Measurements from ENCODE around the gene SLC10A2.

GRCh38 chr13:103046676-103047075 lies 19.5 kb downstream of the SLC10A2 start:
- no peak for TF ChIP-seq CTCF (IDR thresholded peaks at IDR 0.05)
- TF ChIP-seq POLR2A (IDR thresholded peaks at IDR 0.05) = no peak

Measured in uterus (tissue), 2 donors.